Thyroid gland (tissue), 4 donors: ENCODE measurements around the gene HRH3.

Experiments used
- CTCF ChIP-seq, 6 experiments: fragments of 200-600 bp in 3 of 6; fragments of 450-650 bp in 3 of 6; sonication (generic) in 3 of 6; IDR thresholded peaks; one replicate each; pipeline ENCODE4 v1.5.1; 2016 to 2019; ENCODE audit warnings: antibody characterized with exemption in 6 of 6, mild to moderate bottlenecking in 2 of 6, inconsistent platforms in 1 of 6, moderate library complexity in 1 of 6
- POLR2A ChIP-seq, 2 donors: fragments of 450-650 bp; IDR thresholded peaks; one replicate each; pipeline ENCODE4 v1.6.1; 2017; ENCODE audit warnings: antibody characterized with exemption in 2 of 2, mild to moderate bottlenecking in 2 of 2, moderate library complexity in 1 of 2

- TF ChIP-seq CTCF (IDR thresholded peaks at IDR 0.05) (no peak), POLR2A (IDR thresholded peaks at IDR 0.05) (no peak)
These were observed 23.9 kb upstream of the HRH3 start for GRCh38 chr20:62243906-62244515.
